Fibroblast of skin of right biceps (primary cell): ENCODE data around the gene CDC42SE2.
"Not testable (repeated sequence)": the region's sequence is repeated elsewhere in the genome, so short reads cannot be mapped to it uniquely, and the experiment has no call there.

Source experiments
- DNase-seq: peaks from one replicate; pipeline ENCODE4 v3.0.0-alpha.2; 2013

The CDC42SE2 gene

DNA sequence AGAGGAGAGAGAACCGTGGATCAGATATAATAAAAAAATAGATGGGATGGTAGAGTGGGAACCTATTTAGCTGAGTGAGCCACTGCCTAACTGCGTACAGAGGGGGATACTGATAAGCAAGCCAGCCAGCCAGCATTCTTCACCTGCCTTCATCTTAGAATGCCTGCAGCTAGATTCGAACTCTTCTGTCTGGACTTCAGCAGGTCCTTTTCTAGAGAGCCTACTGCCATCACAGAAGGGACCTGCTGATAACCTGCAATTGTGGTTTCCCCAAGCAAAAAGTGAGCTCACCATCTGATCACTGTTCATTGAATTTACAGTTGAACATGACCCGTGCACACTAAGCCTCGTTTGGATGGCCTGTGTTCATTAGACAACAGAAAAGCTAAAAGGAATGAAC is 109.4 kb downstream of the CDC42SE2 start:
- no peak for DNase-seq

DNA sequence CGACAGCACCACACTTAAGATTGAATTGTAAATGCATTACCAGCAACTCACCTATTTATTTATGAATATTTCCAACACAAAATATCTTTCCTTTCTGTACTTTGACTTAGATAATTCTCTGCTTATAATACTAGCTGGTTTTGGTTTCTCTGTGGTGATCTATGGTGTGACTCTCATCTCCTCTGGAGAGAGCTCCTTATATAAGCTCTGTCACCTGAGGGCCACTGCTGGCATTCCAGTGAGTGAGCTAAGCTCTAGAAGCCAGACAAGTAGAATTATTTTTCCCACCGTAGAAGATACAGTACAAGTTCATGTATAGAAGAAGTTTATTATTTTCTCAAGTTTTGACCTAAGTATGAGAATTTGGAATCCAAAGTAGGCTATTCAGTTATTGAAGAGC is 111.5 kb downstream of the CDC42SE2 start:
- no peak for DNase-seq

DNA sequence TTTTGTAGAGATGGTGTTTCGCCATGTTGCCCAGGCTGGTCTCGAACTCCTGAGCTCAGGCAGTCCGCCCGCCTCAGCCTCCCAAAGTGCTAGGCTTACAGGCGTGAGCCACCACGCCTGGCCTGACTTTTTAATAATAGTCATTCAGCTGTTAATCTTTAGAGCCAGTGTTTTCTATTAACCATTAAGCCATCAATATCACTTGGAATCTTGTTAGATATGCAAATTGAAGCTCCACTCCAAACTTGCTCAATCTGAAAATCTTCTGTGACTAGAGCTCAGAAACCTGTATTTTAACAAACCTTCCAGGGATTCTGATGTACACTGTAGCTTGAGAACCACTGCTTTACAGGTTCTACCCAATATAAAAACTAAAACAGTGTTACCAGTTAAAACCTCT is 113.5 kb downstream of the CDC42SE2 start:
- DNase-seq: no peak

DNA sequence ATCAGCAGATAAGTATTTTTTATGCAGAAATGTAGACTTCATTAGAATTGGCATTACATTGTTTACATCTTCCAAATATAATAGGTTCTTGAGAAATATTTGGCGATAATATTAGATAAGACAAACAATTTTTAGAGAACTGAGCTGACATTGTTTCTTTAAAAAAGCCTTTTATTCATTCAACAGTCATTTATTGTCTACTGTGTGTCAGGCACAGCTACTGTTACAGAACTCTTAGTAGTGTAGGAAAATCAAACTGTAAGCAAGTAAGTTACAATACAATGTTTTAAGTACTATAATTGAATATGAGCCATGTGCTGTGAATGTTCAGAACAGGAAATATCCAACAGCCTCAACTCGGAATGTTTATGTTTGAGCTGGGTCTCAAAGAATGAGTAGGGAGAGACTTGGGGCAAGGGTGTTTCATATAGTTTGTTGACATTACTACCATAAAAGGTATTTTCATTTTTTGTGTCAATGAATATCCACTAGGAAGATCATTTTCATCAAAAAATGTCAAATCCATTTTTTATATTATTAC is 114.0 kb downstream of the CDC42SE2 start:
- peak; percentile 76 for DNase-seq

DNA sequence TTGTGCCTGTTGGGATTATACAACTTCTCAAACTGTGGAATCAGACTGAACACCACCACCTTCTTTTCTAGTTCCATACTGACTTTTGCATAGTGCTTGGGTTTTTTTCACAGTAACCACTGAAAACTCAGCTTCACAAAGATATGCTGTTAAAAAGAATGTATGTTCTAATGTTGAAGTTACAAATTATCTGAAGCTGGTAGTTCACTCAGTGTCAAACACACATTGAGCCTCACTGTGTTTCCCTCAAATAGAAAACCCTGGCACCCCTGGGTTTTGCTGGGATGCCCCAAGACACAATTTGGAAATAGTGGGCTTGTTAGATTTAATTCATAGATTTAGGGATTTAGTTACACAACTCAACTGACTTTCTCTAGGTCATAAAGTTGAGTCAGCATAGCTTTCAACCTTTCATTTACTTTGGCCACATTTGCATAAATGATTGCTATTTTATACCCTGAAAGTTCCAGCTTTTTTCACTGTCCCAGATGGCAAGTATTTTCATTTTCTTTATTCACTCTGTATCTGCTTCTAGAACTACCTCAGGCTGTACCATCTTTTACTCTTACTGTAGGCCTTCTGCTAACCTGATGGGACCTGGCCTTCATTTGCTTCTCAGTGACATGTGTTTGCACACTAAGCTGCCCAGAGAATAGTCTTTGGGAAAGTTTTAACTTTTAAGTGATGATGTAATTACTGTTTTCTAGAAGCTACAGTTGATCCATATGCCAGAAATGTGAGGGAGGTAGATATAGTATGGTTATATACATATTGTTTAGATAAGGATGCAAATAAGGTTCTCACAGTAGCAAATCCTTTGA is 115.1 kb downstream of the CDC42SE2 start:
- no peak for DNase-seq

DNA sequence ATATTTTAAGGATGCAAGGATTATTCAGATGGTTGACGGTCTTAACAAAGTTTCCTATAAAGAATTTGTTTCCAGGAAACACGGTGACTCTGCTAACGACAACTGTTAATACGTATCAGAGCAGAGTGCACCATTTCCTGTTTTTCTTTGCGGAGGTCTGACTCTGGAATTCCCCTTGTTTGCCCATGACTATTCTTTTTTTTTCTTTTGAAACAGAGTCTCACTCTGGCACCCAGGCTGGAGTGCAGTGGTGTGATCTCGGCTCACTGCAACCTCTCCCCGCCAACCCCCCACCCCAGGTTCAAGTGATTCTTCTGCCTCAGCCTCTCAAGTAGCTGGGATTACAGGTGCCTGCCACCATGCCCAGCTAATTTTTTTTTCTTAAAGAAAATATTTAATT is 115.9 kb downstream of the CDC42SE2 start:
- peak; percentile 57 for DNase-seq

DNA sequence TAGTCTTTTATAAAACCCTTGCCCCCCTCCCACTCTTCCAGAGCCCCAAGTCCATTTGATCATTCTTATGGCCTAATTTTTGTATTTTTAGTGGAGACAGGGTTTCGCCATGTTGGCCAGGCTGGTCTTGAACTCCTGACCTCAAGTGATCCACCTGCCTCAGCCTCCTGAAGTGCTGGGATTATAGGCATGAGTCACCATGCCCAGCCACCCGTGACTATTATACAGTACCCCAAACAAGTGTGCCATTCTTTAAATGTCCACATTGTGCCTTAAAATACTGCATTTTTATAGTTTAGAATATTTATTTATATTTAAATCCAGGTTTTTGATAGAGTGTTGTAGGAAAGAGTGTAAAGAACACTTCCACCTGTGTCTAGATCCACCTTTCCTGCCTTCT is 116.4 kb downstream of the CDC42SE2 start:
- DNase-seq: not testable (repeated sequence)

DNA sequence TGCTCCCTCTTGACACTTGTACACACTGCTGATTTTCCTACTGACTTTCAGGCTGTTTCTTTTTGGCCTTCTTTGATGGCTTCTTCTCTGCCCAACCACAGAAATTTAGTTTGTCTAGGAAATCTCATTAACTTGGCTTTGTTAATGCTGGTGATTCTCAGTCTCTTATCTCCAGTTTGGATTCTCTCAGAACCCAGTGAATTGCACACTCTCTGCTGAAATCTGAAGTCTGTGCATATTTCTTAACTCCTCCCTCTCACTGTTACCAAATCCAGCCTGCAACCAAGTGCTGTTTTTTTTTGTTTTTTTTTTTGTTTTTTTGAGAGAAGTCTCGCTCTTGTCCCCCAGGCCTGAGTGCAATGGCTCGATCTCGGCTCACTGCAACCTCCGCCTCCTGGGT is 117.2 kb downstream of the CDC42SE2 start:
- no peak for DNase-seq

DNA sequence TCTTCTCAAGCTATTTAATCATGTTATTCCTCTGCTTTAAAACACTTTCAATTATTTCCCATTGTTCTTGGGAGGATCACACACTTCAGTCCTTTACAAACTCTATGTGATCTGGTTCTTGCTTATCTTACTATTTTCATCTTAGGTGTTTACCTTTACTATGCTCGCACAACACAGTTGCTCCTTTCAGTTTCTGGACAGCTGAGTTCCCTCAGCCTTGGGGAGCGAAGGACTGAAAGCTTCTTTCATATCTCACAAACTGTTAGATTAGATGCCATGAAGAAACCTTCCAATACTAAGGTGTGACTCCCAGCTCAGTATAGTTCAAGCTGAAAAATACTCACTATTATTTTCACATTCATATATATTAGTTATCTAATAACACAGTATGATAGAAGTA is 117.9 kb downstream of the CDC42SE2 start:
- no peak for DNase-seq

DNA sequence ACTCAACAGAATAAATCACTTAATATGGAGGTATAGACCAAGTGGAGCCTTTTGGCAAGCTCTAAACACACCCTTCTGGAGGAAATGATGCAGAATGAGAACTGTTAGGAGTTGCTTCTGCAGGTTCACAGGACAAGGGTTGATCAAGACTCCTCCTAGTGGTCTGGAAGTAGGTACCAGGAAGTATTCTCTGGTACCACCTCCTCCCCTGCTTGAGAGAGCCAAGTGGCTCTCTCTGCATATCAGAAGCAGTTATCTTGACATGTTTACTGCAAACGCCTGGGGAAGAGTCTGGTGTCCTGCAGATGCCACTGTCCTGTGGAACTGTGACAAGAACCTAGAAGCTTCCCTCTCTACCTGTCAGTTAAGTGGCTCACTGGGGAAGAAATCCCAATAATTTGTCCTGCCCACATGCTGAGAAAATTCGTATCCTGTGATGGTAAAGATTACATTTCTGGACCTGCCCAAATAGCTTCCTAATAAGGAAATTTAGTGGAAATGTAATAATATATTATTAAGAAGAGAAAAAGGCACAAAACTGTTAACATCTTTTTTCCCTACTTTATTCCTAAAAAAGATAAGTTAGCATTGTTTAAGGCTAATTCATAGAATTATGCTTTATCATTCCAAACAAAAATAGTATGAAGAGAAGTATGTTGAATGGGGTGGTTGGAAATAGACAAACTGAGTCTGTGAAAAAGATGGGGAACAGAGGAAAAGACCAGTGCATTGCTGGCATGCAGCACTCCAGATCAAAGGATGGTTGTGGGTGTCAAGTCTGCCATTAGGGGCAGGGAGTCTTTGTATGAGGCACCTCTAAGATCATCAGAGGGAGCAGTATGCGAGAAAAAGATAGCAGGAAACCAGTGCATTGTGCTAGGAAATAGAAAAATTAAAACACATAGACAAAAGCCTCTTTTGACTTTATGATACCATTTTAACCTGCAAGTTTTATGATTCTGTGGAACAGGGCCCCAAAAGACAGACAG is 118.8 kb downstream of the CDC42SE2 start:
- peak; percentile 60 for DNase-seq

DNA sequence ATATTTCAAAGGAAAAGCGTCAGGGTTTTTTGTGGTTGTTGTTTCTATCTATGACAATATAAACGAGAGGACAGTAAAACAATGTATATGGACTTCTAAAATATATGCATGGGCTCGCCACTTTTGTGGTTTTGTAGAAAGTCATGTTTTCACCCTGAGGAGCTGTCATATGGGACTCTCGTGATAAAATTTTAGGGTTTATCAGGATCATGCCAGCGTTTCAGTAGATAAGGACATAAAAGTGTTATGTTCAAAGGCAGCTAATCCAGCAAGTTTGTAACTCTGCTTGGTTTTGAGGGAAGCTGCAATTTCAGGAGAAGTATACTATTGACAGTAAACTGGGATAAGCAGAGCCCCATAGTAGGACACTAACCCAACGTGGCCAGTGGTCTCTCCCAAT is 120.3 kb downstream of the CDC42SE2 start:
- no peak for DNase-seq

DNA sequence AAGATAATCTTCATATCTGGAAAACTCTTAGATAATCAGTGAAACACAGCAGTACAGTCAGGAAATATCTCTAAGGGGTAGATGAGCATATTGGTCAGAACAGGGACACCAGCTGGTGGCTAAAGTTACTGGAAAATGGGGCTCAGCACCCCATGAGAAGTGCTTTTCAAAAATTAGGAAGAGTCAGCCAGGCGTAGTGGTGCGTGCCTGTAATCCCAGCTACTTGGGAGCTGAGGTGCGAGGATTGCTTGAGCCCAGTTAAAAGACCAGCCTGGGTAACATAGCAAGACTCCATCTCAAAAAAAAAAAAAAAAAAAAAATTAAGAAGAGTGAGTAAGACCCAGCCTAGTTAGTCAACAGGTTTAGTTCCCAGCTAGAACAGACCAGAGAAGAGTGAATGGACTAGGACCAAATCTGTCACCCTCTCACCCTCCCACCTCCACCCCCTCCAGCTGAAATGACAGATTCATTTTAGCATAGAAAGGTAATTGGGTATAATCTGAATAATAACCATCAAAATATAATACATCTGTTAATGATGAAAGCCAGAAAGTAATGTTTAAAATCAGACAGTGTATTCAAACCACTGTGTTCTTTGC is 120.9 kb downstream of the CDC42SE2 start:
- DNase-seq: no peak

DNA sequence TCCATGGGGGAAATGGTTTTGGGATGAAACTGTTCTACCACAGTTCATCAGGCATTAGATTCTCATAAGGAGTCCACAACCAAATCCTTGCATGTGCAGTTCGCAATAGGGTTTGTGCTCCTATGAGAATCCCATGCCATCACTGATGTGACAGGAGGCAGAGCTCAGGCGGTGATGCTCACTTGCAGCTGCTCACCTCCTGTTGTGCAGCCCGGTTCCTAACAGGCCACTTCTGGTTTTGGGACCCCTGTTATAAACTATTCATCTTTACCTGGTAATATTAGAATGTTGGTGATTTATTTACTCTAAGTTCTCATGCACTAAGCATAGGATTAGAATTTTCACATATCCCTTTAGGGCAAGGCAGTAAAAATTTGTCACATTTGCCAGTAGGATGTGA is 122.3 kb downstream of the CDC42SE2 start:
- no peak for DNase-seq

DNA sequence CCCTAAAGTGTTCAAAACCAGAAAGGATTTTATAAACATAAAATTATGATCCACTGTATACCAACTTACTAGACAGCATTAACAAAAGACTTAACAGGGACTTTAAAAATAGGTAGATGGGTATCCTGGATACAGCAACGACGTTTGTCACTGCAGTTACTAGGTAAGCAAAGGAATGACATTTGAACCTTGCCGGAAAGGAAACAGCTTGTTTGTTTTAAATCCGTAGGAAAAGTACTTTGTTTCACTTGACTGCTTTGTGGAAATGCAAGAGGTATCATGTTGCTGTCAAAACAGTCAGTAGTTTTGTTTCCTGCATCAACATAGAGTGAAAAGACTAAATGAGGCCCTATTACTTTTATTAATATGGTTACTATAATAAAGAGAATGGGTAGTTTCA is 122.9 kb downstream of the CDC42SE2 start:
- no peak for DNase-seq

DNA sequence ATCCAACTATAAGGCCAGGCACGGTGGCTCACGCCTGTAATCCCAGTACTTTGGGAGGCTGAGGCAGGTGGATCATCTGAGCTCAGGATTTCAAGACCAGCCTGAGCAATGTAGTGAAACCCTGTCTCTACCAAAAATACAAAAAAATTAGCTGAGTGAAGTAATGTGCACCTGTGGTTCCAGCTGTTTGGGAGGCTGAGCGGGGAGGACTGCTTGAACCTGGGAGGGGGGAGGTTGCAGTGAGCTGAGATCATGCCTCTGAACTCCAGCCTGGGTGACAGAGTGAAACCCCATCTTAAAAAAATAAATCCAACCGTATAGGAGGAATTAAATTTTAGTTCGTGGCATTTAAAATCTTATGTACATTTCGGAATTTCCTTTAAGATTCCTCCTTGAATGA is 123.4 kb downstream of the CDC42SE2 start:
- DNase-seq: no peak

DNA sequence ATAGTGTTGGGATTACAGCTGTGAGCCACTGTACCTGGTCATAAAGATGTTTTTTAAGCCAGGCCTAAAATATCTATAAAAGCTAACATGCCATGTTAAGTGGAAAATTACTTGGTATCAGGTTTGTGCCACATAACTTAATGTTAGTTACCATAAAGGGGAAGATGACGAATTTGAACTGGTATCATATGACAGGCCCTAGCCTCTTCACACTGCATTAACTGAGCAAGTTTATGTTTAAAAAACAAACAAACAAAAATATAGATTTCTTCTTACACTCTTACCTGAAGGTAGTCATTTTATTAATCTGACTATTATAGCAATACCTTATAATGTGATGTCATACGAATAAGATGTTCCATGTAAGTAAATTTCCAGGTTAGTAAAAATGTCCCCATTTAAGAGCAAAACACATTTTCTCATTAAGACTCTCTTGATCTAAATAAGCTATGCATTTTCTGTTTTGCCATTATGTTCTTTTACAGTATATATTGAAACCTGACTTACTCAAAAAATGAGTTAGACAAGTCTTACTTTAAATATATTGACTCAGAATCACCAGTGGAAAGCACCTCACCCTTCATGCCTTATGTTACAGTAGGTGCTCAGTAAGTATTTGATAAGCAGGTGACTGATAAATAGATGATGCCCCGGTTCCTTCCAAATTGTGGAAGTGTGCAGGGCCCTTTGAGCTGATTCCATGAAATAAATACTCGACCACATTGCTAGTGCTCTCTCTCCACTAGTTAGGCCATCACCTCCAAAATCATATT is 125.4 kb downstream of the CDC42SE2 start:
- DNase-seq: no peak

DNA sequence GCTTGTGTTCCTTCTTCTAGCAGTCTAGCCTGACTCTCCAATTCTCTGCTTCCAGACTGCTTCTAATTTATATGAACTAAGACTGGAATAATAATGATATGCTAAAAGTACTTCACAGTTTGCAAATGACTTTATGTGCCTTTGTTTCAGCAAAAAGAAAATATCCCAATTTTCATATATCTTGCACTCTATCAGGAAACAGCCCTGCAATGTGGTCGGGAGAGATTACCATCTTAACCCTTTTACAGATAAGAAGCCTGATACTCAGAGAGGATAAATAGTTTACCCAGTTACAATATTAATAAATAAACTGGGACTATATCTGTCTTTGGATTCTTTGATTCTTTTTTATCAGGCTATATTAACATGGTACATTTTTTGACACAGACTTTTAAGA is 126.0 kb downstream of the CDC42SE2 start:
- DNase-seq: no peak

DNA sequence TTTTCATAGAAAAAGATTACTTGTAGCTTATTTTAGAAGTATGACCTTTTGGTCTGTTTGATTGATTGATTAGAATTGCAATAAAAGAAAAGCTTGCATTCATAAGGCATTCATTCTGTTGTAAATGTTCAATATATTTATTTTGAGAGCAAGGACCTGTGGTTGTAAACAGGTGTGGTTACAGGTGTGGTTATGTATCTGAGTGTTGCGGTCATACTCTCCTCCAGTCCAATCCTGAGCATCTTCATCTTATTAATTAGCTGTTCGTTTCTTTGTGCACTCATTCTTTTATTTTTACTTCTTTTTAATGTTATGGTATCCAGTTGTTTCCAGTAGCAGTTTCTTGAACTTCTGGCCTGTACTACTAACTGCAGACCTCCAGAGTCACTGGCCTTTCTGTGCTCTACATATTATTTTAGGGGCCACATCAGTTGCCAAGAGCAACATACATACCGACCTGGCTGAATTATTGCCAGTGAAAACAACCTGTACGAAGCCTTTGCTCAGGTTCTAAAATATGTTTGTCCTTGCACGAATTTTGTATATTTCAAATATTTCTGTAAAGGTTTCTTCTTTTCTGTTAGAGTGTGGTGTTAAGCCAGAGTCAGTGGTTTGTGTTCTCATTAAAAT is 128.7 kb downstream of the CDC42SE2 start:
- DNase-seq: no peak

DNA sequence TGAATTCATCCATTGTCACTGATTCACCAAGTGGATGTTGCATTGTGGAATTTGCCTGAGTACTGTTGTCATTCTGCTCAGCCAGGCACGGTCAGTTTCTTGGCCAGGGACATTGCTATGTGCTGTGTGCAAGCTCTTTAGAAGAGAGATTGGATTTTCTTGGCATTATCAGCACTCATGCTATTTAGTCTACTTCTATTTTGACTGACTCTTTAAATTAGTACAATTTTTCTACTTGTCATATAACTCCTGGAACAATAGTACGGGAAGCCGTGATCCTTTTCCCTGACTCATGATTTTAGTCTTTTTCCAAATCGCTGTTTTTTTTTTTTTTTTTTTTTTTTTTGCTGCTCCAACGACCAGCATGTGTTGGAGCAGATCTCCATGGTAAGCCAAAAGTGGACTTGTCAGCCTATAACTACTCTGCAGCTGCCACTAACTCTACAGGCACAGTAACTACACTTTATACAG is 129.7 kb downstream of the CDC42SE2 start:
- no peak for DNase-seq

DNA sequence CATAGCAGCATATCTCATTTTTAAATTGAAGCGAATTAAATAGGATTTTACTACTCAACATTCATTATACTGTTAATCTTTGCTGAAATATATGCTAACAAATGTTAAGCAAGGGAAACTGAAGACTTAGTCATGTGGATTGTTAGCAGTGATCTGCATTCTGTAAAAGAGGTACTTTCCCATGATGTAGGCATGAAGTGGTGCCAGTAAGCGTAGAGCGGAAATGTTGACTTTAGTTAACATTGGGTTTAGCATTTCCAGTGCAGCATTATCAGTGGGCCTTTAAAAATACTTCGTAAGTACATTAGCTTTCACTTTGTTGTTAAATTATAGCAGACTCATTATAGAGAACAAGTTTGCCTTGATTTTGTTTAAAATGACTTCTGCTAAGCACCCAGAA is 130.3 kb downstream of the CDC42SE2 start:
- DNase-seq: no peak

DNA sequence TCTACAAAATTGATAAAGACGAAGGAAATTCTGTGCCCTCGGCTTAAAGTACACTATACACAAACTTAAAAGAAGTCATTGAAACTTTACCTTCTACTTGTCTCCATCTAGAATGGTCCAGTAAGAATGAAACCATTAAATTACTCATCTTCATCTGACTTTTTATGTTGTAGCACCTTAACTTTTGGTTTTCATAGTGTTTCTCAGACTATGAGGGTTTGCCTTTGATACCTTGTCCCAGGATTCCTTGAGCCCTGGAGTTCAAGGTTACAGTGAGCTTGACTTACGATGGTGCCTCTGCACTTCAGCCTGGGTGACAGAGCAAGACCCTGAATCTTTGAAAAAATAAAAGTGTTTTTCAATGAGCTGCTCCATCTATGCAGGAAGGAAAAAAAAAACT is 132.2 kb downstream of the CDC42SE2 start:
- no peak for DNase-seq
